ENCODE data around the gene TMEM116. TPM values are rescaled to one million over a fixed set of nuclear protein-coding genes. Genes with fewer than 3 reads are reported as not detected.
"Not testable (repeated sequence)": the region's sequence is repeated elsewhere in the genome, so short reads cannot be mapped to it uniquely, and the experiment has no call there.

TMEM116 gene
- total RNA-seq: 10 to 100 TPM; 13.8 to 16.3 TPM

- ChIA-PET POLR2A (interaction anchor here (0.6 to 4.4 kb wide), 24 partner anchors 10 to 405 kb away, joined by 3 to 32 read pairs (median 5); partner anchors contain the start of genes MAPKAPK5, NAA25 and PTPN11), CTCF (interaction anchor here (0.8 to 3.5 kb wide), 11 partner anchors 9 to 374 kb away, joined by 3 to 31 read pairs (median 4); no protein-coding TSS in a partner anchor)
- Mint-ChIP-seq H3K36me3 (ENCODE audit: low read depth) (peaks cover 48% of the 10 kb centered on the region), H3K27me3 (no peaks in the 10 kb centered on the region), H3K27ac (peak within 1 kb of the TSS; percentile 98), H3K9me3 (no peaks in the 10 kb centered on the region), H3K4me3 (peak within 1 kb of the TSS; percentile 98), H3K4me1 (ENCODE audit: low read depth) (peaks cover 45% of the 10 kb centered on the region)
- ATAC-seq (peak; percentile 85), DNase-seq (peak; percentile 100)
- intact Hi-C loops (cut with micrococcal nuclease): loop anchor here (5.0 kb wide), 1 partner anchor 66 kb away; no protein-coding TSS in a partner anchor
- peak; percentile 63 for TF ChIP-seq CTCF (IDR thresholded peaks at IDR 0.05)
Measured at GRCh38 chr12:112012775-112013600, at the start of gene TMEM116, which contains the start of gene ERP29. Gene TMEM116 (minus strand): TSS chr12:112013165. CDS start chr12:112005270, 7,895 bp downstream. Gene ERP29 (plus strand): TSS chr12:112013426. CDS start chr12:112013466, 40 bp downstream.

- ChIA-PET CTCF (interaction anchor here (1.0 to 1.4 kb wide), 2 partner anchors 10 to 12 kb away, joined by 4 to 5 read pairs; no protein-coding TSS in a partner anchor), POLR2A (interaction anchor here (0.9 to 1.1 kb wide), 2 partner anchors 12 to 47 kb away, joined by 3 to 5 read pairs; partner anchors contain the start of gene ERP29)
- Mint-ChIP-seq H3K27ac (peak overlapping the region; percentile 31), H3K4me1 (ENCODE audit: low read depth) (no peaks in the 10 kb centered on the region), H3K4me3 (no peak overlapping the region), H3K9me3 (no peaks in the 10 kb centered on the region), H3K36me3 (ENCODE audit: low read depth) (peaks cover 33% of the 10 kb centered on the region), H3K27me3 (no peaks in the 10 kb centered on the region)
- intact Hi-C loops (cut with micrococcal nuclease): no loop called here
- no peak for DNase-seq
- TF ChIP-seq CTCF (IDR thresholded peaks at IDR 0.05): no peak
- ATAC-seq: no peak
Measured at GRCh38 chr12:112061137-112061536, 48.2 kb upstream of the TMEM116 start.

- peaks cover 49% of the 10 kb centered on the region for H3K36me3 Mint-ChIP-seq (ENCODE audit: low read depth)
- H3K27ac Mint-ChIP-seq: no peak overlapping the region
Measured at GRCh38 chr12:112049351-112049750, 36.4 kb upstream of the TMEM116 start.

DNA sequence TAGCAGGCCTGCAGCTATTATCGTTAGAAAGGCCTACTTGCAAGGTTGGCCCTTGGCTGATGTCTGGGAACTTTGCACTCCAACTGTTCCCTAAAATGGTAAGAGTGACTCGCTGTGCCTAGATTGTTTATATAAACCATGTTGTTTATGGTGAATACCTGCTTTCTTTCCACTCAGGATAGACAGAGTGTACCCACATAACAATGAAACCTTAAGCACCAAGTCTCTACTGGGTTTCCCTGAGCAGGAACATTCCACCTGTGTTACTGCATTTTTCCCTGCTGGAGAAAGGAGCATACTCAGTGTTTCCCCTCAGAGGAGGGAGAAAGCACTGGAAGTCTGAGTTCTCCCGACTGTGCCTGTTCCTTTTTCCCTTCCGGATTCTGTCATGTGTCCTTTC, 33.0 kb upstream of the TMEM116 start:
- H3K9me3 Mint-ChIP-seq: no peaks in the 10 kb centered on the region
- H3K36me3 Mint-ChIP-seq (ENCODE audit: low read depth): peaks cover 47% of the 10 kb centered on the region
- intact Hi-C loops (cut with micrococcal nuclease): no loop called here
- no peak overlapping the region for H3K27ac Mint-ChIP-seq
- H3K27me3 Mint-ChIP-seq: no peaks in the 10 kb centered on the region
- H3K4me3 Mint-ChIP-seq: no peak overlapping the region
- ChIA-PET CTCF (no interaction called here), POLR2A (no interaction called here)
- peaks cover 2% of the 10 kb centered on the region for H3K4me1 Mint-ChIP-seq (ENCODE audit: low read depth)
- DNase-seq: no peak
- TF ChIP-seq CTCF (IDR thresholded peaks at IDR 0.05): no peak
- no peak for ATAC-seq

More at GRCh38 chr12:112049351-112049750, 36.4 kb upstream of the TMEM116 start:
- Mint-ChIP-seq H3K9me3 (no peaks in the 10 kb centered on the region), H3K27me3 (no peaks in the 10 kb centered on the region), H3K4me3 (no peak overlapping the region), H3K4me1 (ENCODE audit: low read depth) (peaks cover 7% of the 10 kb centered on the region)
- TF ChIP-seq CTCF (IDR thresholded peaks at IDR 0.05): no peak
- POLR2A ChIA-PET: interaction anchor here (1.0 to 1.3 kb wide), 2 partner anchors 12 to 28 kb away, joined by 3 read pairs; no protein-coding TSS in a partner anchor
- DNase-seq (no peak), ATAC-seq (no peak)
- intact Hi-C loops (cut with micrococcal nuclease): no loop called here
- CTCF ChIA-PET: interaction anchor here (1.9 kb wide), 1 partner anchor 12 kb away, joined by 5 read pairs; no protein-coding TSS in a partner anchor

- intact Hi-C loops (cut with micrococcal nuclease); DNase-seq; H3K27me3 Mint-ChIP-seq; H3K9me3 Mint-ChIP-seq; ATAC-seq; H3K27ac Mint-ChIP-seq; H3K4me3 Mint-ChIP-seq; H3K4me1 Mint-ChIP-seq (ENCODE audit: low read depth): not testable (repeated sequence)
- POLR2A ChIA-PET: interaction anchor here (1.0 kb wide), 1 partner anchor 12 kb away, joined by 3 read pairs; no protein-coding TSS in a partner anchor
- H3K36me3 Mint-ChIP-seq (ENCODE audit: low read depth): peaks cover 40% of the 10 kb centered on the region
- CTCF ChIA-PET: interaction anchor here (1.6 kb wide), 1 partner anchor 15 kb away, joined by 5 read pairs; no protein-coding TSS in a partner anchor
Measured at GRCh38 chr12:112036614-112037013, 23.6 kb upstream of the TMEM116 start.
